Muscle layer of colon (tissue), 2 donors: ENCODE results near the gene RAB37.

Experiments
- H3K27ac ChIP-seq: one replicate; pipeline ENCODE4 v1.7.0; 2013; ENCODE audit warnings: low read depth, mild to moderate bottlenecking, low read length, moderate library complexity
- H3K27me3 ChIP-seq, 2 donors: one replicate each; pipeline ENCODE4 v1.7.0; 2013; ENCODE audit warnings: low read length in 2 of 2, mild to moderate bottlenecking in 2 of 2; ENCODE audit not compliant: insufficient read depth in 2 of 2, control insufficient read depth in 1 of 2
- H3K36me3 ChIP-seq: one replicate; pipeline ENCODE4 v1.7.0; 2013; ENCODE audit warnings: mild to moderate bottlenecking, low read length; ENCODE audit not compliant: insufficient read depth
- H3K4me1 ChIP-seq: one replicate; pipeline ENCODE4 v1.7.0; 2013; ENCODE audit warnings: mild to moderate bottlenecking, low read length; ENCODE audit not compliant: insufficient read depth
- H3K4me3 ChIP-seq, 2 donors: one replicate each; pipeline ENCODE4 v1.7.0; 2013; ENCODE audit warnings: low read length in 2 of 2, low read depth in 1 of 2, mild to moderate bottlenecking in 1 of 2, moderate library complexity in 1 of 2
- H3K9ac ChIP-seq: one replicate; pipeline ENCODE4 v1.7.0; 2013; ENCODE audit warnings: low read length
- H3K9me3 ChIP-seq: one replicate; pipeline ENCODE4 v1.7.0; 2013; ENCODE audit warnings: mild to moderate bottlenecking, low read length
- donor health status: abdominal sarcoma.
- donor health status: Adenocarcinoma of cecum.

The RAB37 gene

GRCh38 chr17:74736513-74737298 lies at the start of gene RAB37:
Gene RAB37, plus strand, starts transcription at chr17:74737256. Its CDS starts 17 bp downstream, at chr17:74737273.
- H3K27ac ChIP-seq = no peak within 1 kb of the TSS
- peaks cover 24 to 60% of the 10 kb centered on the region in 2 donors for H3K27me3 ChIP-seq
- no peaks in the 10 kb centered on the region for H3K36me3 ChIP-seq
- H3K9ac ChIP-seq = no peak within 1 kb of the TSS
- peaks cover 7% of the 10 kb centered on the region for H3K4me1 ChIP-seq
- H3K9me3 ChIP-seq = no peaks in the 10 kb centered on the region
- peak within 1 kb of the TSS in 1 of 2 donors; percentile 38 for H3K4me3 ChIP-seq

- H3K27ac ChIP-seq = no peak overlapping the region
- H3K36me3 ChIP-seq = no peaks in the 10 kb centered on the region
- H3K27me3 ChIP-seq = no peaks in the 10 kb centered on the region
- H3K4me3 ChIP-seq = no peak overlapping the region
- no peak overlapping the region for H3K9ac ChIP-seq
- no peaks in the 10 kb centered on the region for H3K9me3 ChIP-seq
- H3K4me1 ChIP-seq = no peaks in the 10 kb centered on the region
Observed at GRCh38 chr17:74687886-74688285, 49.2 kb upstream of the RAB37 start.

- H3K9me3 ChIP-seq = no peaks in the 10 kb centered on the region
- no peaks in the 10 kb centered on the region for H3K27me3 ChIP-seq
- H3K27ac ChIP-seq = no peak overlapping the region
- H3K9ac ChIP-seq = no peak overlapping the region
- H3K4me3 ChIP-seq = no peak overlapping the region
- no peaks in the 10 kb centered on the region for H3K4me1 ChIP-seq
- no peaks in the 10 kb centered on the region for H3K36me3 ChIP-seq
Observed at GRCh38 chr17:74690409-74690825, 46.6 kb upstream of the RAB37 start.

GRCh38 chr17:74691151-74691550 lies 45.9 kb upstream of the RAB37 start:
- Histone ChIP-seq H3K4me1 (no peaks in the 10 kb centered on the region), H3K9me3 (no peaks in the 10 kb centered on the region), H3K27me3 (no peaks in the 10 kb centered on the region), H3K27ac (no peak overlapping the region), H3K36me3 (no peaks in the 10 kb centered on the region), H3K9ac (no peak overlapping the region), H3K4me3 (no peak overlapping the region)

GRCh38 chr17:74694081-74694480 lies 43.0 kb upstream of the RAB37 start:
- no peaks in the 10 kb centered on the region for H3K9me3 ChIP-seq
- H3K4me3 ChIP-seq = no peak overlapping the region
- no peaks in the 10 kb centered on the region for H3K36me3 ChIP-seq
- no peak overlapping the region for H3K9ac ChIP-seq
- H3K27me3 ChIP-seq = no peaks in the 10 kb centered on the region
- H3K4me1 ChIP-seq = no peaks in the 10 kb centered on the region
- H3K27ac ChIP-seq = no peak overlapping the region

GRCh38 chr17:74695629-74696028 lies 41.4 kb upstream of the RAB37 start:
- H3K36me3 ChIP-seq = no peaks in the 10 kb centered on the region
- no peak overlapping the region for H3K9ac ChIP-seq
- H3K9me3 ChIP-seq = no peaks in the 10 kb centered on the region
- H3K27me3 ChIP-seq = no peaks in the 10 kb centered on the region
- no peaks in the 10 kb centered on the region for H3K4me1 ChIP-seq
- no peak overlapping the region for H3K4me3 ChIP-seq
- H3K27ac ChIP-seq = no peak overlapping the region

- Histone ChIP-seq H3K9ac (no peak overlapping the region), H3K4me1 (no peaks in the 10 kb centered on the region), H3K9me3 (no peaks in the 10 kb centered on the region), H3K27ac (no peak overlapping the region), H3K4me3 (no peak overlapping the region), H3K36me3 (no peaks in the 10 kb centered on the region), H3K27me3 (no peaks in the 10 kb centered on the region)
Observed at GRCh38 chr17:74697515-74697914, 39.5 kb upstream of the RAB37 start.

GRCh38 chr17:74698069-74698468 lies 39.0 kb upstream of the RAB37 start:
- Histone ChIP-seq H3K27me3 (no peaks in the 10 kb centered on the region), H3K27ac (no peak overlapping the region), H3K4me3 (no peak overlapping the region), H3K9me3 (no peaks in the 10 kb centered on the region), H3K36me3 (no peaks in the 10 kb centered on the region), H3K9ac (no peak overlapping the region), H3K4me1 (no peaks in the 10 kb centered on the region)

GRCh38 chr17:74699236-74699635 lies 37.8 kb upstream of the RAB37 start:
- no peaks in the 10 kb centered on the region for H3K9me3 ChIP-seq
- no peak overlapping the region for H3K27ac ChIP-seq
- no peak overlapping the region for H3K4me3 ChIP-seq
- H3K36me3 ChIP-seq = no peaks in the 10 kb centered on the region
- no peak overlapping the region for H3K9ac ChIP-seq
- no peaks in the 10 kb centered on the region for H3K27me3 ChIP-seq
- H3K4me1 ChIP-seq = no peaks in the 10 kb centered on the region

- no peaks in the 10 kb centered on the region for H3K36me3 ChIP-seq
- no peak overlapping the region for H3K4me3 ChIP-seq
- no peaks in the 10 kb centered on the region for H3K9me3 ChIP-seq
- H3K4me1 ChIP-seq = no peaks in the 10 kb centered on the region
- no peak overlapping the region for H3K27ac ChIP-seq
- H3K27me3 ChIP-seq = peaks cover 0 to 4% of the 10 kb centered on the region in 2 donors
- no peak overlapping the region for H3K9ac ChIP-seq
Observed at GRCh38 chr17:74702116-74702871, 34.8 kb upstream of the RAB37 start.

- Histone ChIP-seq H3K9me3 (no peaks in the 10 kb centered on the region), H3K27me3 (peaks cover 0 to 4% of the 10 kb centered on the region in 2 donors), H3K36me3 (no peaks in the 10 kb centered on the region), H3K4me1 (no peaks in the 10 kb centered on the region), H3K27ac (no peak overlapping the region), H3K4me3 (no peak overlapping the region), H3K9ac (no peak overlapping the region)
Observed at GRCh38 chr17:74703311-74703710, 33.7 kb upstream of the RAB37 start.
